HepG2 (cell line): Measurements from ENCODE around the gene UPK1A. TPM values are rescaled to one million over a fixed set of nuclear protein-coding genes. Genes with fewer than 3 reads are reported as not detected.

Experiments used
- ARHGAP35 ChIP-seq: sonication (generic); formaldehyde crosslinking; IDR thresholded peaks from 2 replicates; pipeline ENCODE4 v1.9.0; 2022; ENCODE audit warnings: mild to moderate bottlenecking, inconsistent platforms, moderate library complexity, missing genetic modification reagents, borderline replicate concordance
- FOXC1 ChIP-seq: sonication (generic); formaldehyde crosslinking; IDR thresholded peaks from 2 replicates; pipeline ENCODE4 v1.8.0; 2022; ENCODE audit warnings: mild to moderate bottlenecking, missing genetic modification reagents, borderline replicate concordance
- GABPA ChIP-seq, 2 experiments: IDR thresholded peaks; 2 replicates each; pipeline ENCODE4 v1.6.1; 2011 to 2016; ENCODE audit warnings: low read depth in 2 of 2, low read length in 1 of 2, missing biosample characterization in 1 of 2, missing genetic modification characterization in 1 of 2
- GFI1 ChIP-seq: sonication (generic); formaldehyde crosslinking; IDR thresholded peaks from 2 replicates; pipeline ENCODE4 v1.5.0; 2020; ENCODE audit warnings: missing genetic modification reagents, mild to moderate bottlenecking, borderline replicate concordance
- HNRNPUL1 ChIP-seq: fragments of 200-400 bp; formaldehyde crosslinking; IDR thresholded peaks from 2 replicates; pipeline ENCODE4 v1.6.1; 2017; ENCODE audit warnings: low read depth, mild to moderate bottlenecking, low read length, moderate library complexity
- KDM5A ChIP-seq: fragments of 200-600 bp; sonication (generic); IDR thresholded peaks from 2 replicates; pipeline ENCODE4 v1.7.0; 2018; ENCODE audit warnings: antibody characterized with exemption, mild to moderate bottlenecking, low read length, borderline replicate concordance
- MAF1 ChIP-seq: sonication (generic); formaldehyde crosslinking; IDR thresholded peaks from 2 replicates; pipeline ENCODE4 v1.5.0; 2020; ENCODE audit warnings: missing genetic modification reagents, borderline replicate concordance
- MAFF ChIP-seq: IDR thresholded peaks from 2 replicates; pipeline ENCODE4 v1.6.1; 2011; ENCODE audit warnings: low read depth, low read length, improper control_type of control experiment
- NFKB2 ChIP-seq: sonication (generic); formaldehyde crosslinking; IDR thresholded peaks from 2 replicates; pipeline ENCODE4 v1.4.0; 2020; ENCODE audit warnings: missing genetic modification reagents, borderline replicate concordance
- TBL1XR1 ChIP-seq: fragments of 150-350 bp; IDR thresholded peaks from 2 replicates; pipeline ENCODE4 v1.6.1; 2014; ENCODE audit warnings: borderline replicate concordance, low read length; ENCODE audit not compliant: partially characterized antibody
- TRIM24 ChIP-seq: sonication (generic); formaldehyde crosslinking; IDR thresholded peaks from 2 replicates; pipeline ENCODE4 v1.8.0; 2022; ENCODE audit warnings: mild to moderate bottlenecking, missing genetic modification reagents
- ZNF3 ChIP-seq: IDR thresholded peaks from 2 replicates; pipeline ENCODE4 v1.7.0; 2017; ENCODE audit warnings: inconsistent platforms
- ZNF30 ChIP-seq: sonication (generic); formaldehyde crosslinking; IDR thresholded peaks from 2 replicates; pipeline ENCODE4 v1.5.0; 2020; ENCODE audit warnings: mild to moderate bottlenecking, missing genetic modification reagents
- ZNF383 ChIP-seq: sonication (generic); formaldehyde crosslinking; IDR thresholded peaks from 2 replicates; pipeline ENCODE4 v1.4.0; 2020; ENCODE audit warnings: missing genetic modification reagents, mild to moderate bottlenecking, borderline replicate concordance
- ZNF432 ChIP-seq: sonication (generic); formaldehyde crosslinking; IDR thresholded peaks from 2 replicates; pipeline ENCODE4 v1.5.0; 2020; ENCODE audit warnings: missing genetic modification reagents, mild to moderate bottlenecking, borderline replicate concordance
- ZNF546 ChIP-seq: sonication (generic); formaldehyde crosslinking; conservative IDR thresholded peaks from 2 replicates; pipeline ENCODE4 v1.8.1; 2023; ENCODE audit warnings: mild to moderate bottlenecking, missing genetic modification reagents
- ZNF567 ChIP-seq: sonication (generic); formaldehyde crosslinking; IDR thresholded peaks from 2 replicates; pipeline ENCODE4 v1.8.1; 2023; ENCODE audit warnings: mild to moderate bottlenecking, missing genetic modification reagents, borderline replicate concordance
- ZNF572 ChIP-seq: sonication (generic); formaldehyde crosslinking; IDR thresholded peaks from 2 replicates; pipeline ENCODE4 v1.5.1; 2020; ENCODE audit warnings: mild to moderate bottlenecking, missing genetic modification reagents
- ZNF850 ChIP-seq: sonication (generic); formaldehyde crosslinking; conservative IDR thresholded peaks from 2 replicates; pipeline ENCODE4 v1.9.0; 2021; ENCODE audit warnings: mild to moderate bottlenecking, missing genetic modification reagents
- ZNF883 ChIP-seq: sonication (generic); formaldehyde crosslinking; IDR thresholded peaks from 2 replicates; pipeline ENCODE4 v1.5.1; 2020; ENCODE audit warnings: mild to moderate bottlenecking, missing genetic modification reagents; ENCODE audit errors: not compliant biosample characterization
- polyA plus RNA-seq, 8 experiments: library from polyadenylated mRNA; depleted of rRNA in 3 of 8; stranded (reverse) in 7 of 8; unstranded in 1 of 8; fragments of >200 nt; fragmentation: Illumina TruSeq in 4 of 8; extraction: Trizol in 4 of 8; gene quantifications; 2 replicates each; pipeline versions ENCODE4 v1.2.1 to v1.2.3, GENCODE V29; 2011 to 2016; ENCODE audit warnings: low read depth in 4 of 8, missing spikeins in 1 of 8, mixed read lengths in 1 of 8; ENCODE audit not compliant: insufficient read depth in 1 of 8
- total RNA-seq, 5 experiments: library from RNA; depleted of rRNA; stranded (reverse); fragments of >200 nt; fragmentation: Illumina TruSeq; extraction: Trizol; gene quantifications; 2 replicates each; pipeline ENCODE4 v1.2.3, GENCODE V29; 2016; ENCODE audit warnings: low read depth in 1 of 5
- TF ChIP-seq, protein P1 (sequence below): sonication (generic); formaldehyde crosslinking; IDR thresholded peaks from 2 replicates; pipeline ENCODE4 v1.8.0; 2022; ENCODE audit warnings: mild to moderate bottlenecking, missing genetic modification reagents, moderate library complexity
- TF ChIP-seq, protein P2 (sequence below): sonication (generic); formaldehyde crosslinking; IDR thresholded peaks from 2 replicates; pipeline ENCODE4 v1.5.0; 2020; ENCODE audit warnings: mild to moderate bottlenecking, missing genetic modification reagents, moderate library complexity
- TF ChIP-seq, protein P3 (sequence below): sonication (generic); formaldehyde crosslinking; IDR thresholded peaks from 2 replicates; pipeline ENCODE4 v1.8.0; 2022; ENCODE audit warnings: missing genetic modification reagents, mild to moderate bottlenecking, borderline replicate concordance
- TF ChIP-seq, protein P4 (sequence below): sonication (generic); formaldehyde crosslinking; IDR thresholded peaks from 2 replicates; pipeline ENCODE4 v1.4.0; 2020; ENCODE audit warnings: mild to moderate bottlenecking, missing genetic modification reagents

Gene UPK1A
- total and polyA plus RNA-seq, 2 of the 13 experiments (the other 11 are each of a cell fraction or from before 2014, with no cell fraction given): 2.9 TPM; not detected in 1

- TF ChIP-seq, protein P1, sequence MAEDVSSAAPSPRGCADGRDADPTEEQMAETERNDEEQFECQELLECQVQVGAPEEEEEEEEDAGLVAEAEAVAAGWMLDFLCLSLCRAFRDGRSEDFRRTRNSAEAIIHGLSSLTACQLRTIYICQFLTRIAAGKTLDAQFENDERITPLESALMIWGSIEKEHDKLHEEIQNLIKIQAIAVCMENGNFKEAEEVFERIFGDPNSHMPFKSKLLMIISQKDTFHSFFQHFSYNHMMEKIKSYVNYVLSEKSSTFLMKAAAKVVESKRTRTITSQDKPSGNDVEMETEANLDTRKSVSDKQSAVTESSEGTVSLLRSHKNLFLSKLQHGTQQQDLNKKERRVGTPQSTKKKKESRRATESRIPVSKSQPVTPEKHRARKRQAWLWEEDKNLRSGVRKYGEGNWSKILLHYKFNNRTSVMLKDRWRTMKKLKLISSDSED: no peak
- TF ChIP-seq TRIM24 (CRISPR knock-in tag) (no peak), ZNF3 (CRISPR knock-in tag) (no peak), MAF1 (no peak), GABPA (IDR thresholded peaks at IDR 0.05; ENCODE audit: low read depth, low read length) (no peak), GABPA (CRISPR knock-in tag; IDR thresholded peaks at IDR 0.05; ENCODE audit: low read depth) (no peak), GFI1 (CRISPR knock-in tag) (no peak), NFKB2 (no peak; the same call in 1 of the 2 replicates), ZNF567 (CRISPR knock-in tag) (no peak), FOXC1 (CRISPR knock-in tag) (no peak; the same call in 1 of the 2 replicates), ZNF850 (CRISPR knock-in tag) (no peak), ZNF432 (no peak), ZNF572 (CRISPR knock-in tag) (no peak), ZNF30 (CRISPR knock-in tag) (peak; percentile 60; the same call in 1 of the 2 replicates), KDM5A (no peak), HNRNPUL1 (no peak), ZNF883 (CRISPR knock-in tag) (no peak), MAFF (no peak), ZNF383 (CRISPR knock-in tag) (no peak), TBL1XR1 (no peak), ARHGAP35 (no peak; the same call in 1 of the 2 replicates), ZNF546 (CRISPR knock-in tag) (no peak)
- TF ChIP-seq, protein P2, sequence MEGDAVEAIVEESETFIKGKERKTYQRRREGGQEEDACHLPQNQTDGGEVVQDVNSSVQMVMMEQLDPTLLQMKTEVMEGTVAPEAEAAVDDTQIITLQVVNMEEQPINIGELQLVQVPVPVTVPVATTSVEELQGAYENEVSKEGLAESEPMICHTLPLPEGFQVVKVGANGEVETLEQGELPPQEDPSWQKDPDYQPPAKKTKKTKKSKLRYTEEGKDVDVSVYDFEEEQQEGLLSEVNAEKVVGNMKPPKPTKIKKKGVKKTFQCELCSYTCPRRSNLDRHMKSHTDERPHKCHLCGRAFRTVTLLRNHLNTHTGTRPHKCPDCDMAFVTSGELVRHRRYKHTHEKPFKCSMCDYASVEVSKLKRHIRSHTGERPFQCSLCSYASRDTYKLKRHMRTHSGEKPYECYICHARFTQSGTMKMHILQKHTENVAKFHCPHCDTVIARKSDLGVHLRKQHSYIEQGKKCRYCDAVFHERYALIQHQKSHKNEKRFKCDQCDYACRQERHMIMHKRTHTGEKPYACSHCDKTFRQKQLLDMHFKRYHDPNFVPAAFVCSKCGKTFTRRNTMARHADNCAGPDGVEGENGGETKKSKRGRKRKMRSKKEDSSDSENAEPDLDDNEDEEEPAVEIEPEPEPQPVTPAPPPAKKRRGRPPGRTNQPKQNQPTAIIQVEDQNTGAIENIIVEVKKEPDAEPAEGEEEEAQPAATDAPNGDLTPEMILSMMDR (CRISPR knock-in tag): peak; percentile 22; the same call in 1 of the 2 replicates
- TF ChIP-seq, protein P3, sequence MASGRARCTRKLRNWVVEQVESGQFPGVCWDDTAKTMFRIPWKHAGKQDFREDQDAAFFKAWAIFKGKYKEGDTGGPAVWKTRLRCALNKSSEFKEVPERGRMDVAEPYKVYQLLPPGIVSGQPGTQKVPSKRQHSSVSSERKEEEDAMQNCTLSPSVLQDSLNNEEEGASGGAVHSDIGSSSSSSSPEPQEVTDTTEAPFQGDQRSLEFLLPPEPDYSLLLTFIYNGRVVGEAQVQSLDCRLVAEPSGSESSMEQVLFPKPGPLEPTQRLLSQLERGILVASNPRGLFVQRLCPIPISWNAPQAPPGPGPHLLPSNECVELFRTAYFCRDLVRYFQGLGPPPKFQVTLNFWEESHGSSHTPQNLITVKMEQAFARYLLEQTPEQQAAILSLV: no peak
- TF ChIP-seq, protein P4, sequence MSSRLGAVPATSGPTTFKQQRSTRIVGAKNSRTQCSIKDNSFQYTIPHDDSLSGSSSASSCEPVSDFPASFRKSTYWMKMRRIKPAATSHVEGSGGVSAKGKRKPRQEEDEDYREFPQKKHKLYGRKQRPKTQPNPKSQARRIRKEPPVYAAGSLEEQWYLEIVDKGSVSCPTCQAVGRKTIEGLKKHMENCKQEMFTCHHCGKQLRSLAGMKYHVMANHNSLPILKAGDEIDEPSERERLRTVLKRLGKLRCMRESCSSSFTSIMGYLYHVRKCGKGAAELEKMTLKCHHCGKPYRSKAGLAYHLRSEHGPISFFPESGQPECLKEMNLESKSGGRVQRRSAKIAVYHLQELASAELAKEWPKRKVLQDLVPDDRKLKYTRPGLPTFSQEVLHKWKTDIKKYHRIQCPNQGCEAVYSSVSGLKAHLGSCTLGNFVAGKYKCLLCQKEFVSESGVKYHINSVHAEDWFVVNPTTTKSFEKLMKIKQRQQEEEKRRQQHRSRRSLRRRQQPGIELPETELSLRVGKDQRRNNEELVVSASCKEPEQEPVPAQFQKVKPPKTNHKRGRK (CRISPR knock-in tag): no peak
Measured at GRCh38 chr19:35702223-35703012, 36.1 kb downstream of the UPK1A start (continued).
